CD4-positive, CD25-positive, alpha-beta regulatory T cell (primary cell): ENCODE data around the gene LHX2. TPM values are rescaled to one million over a fixed set of nuclear protein-coding genes. Genes with fewer than 3 reads are reported as not detected.

ENCODE experiments used
- ATAC-seq, 2 donors: fragments of 150-1000 bp; cut with Tn5 transposase; one replicate each; pipeline ENCODE4 v1.10.0; 2021; ENCODE audit warnings: low read depth in 2 of 2, moderate number of reproducible peaks in 2 of 2, moderate library complexity in 1 of 2
- DNase-seq, 3 donors: peaks; one replicate each; pipeline versions ENCODE4 v3.0.0 to v3.0.0-alpha.2; 2012 to 2022; ENCODE audit warnings: mixed read lengths in 1 of 3
- H3K27ac ChIP-seq: one replicate; pipeline ENCODE4 v1.7.0; 2013; ENCODE audit warnings: mild to moderate bottlenecking, low read length; ENCODE audit not compliant: insufficient read depth, poor library complexity, severe bottlenecking
- H3K27me3 ChIP-seq: one replicate; pipeline ENCODE4 v1.7.0; 2013; ENCODE audit warnings: low read length; ENCODE audit not compliant: control insufficient read depth, insufficient read depth
- H3K36me3 ChIP-seq: one replicate; pipeline ENCODE4 v1.7.0; 2013; ENCODE audit warnings: mild to moderate bottlenecking, low read length, moderate library complexity; ENCODE audit not compliant: control insufficient read depth, insufficient read depth
- H3K4me1 ChIP-seq: 2 replicates; pipeline ENCODE4 v1.7.0; 2013; ENCODE audit warnings: mild to moderate bottlenecking, low read length; ENCODE audit not compliant: insufficient read depth, control insufficient read depth, poor library complexity, severe bottlenecking
- H3K4me3 ChIP-seq: one replicate; pipeline ENCODE4 v1.7.0; 2013; ENCODE audit warnings: low read depth, mild to moderate bottlenecking, low read length, moderate library complexity
- H3K9me3 ChIP-seq, 2 experiments: 1 replicate in 1 of 2; 2 replicates in 1 of 2; pipeline ENCODE4 v1.7.0; 2013; ENCODE audit warnings: low read length in 2 of 2, mild to moderate bottlenecking in 1 of 2, moderate library complexity in 1 of 2; ENCODE audit not compliant: control insufficient read depth in 2 of 2
- H3K27ac Mint-ChIP-seq, 3 donors: one replicate each; pipeline ENCODE4 v1.8.0; 2020 to 2022; ENCODE audit warnings: mild to moderate bottlenecking in 3 of 3, mixed read lengths in 3 of 3, moderate library complexity in 2 of 3
- H3K27me3 Mint-ChIP-seq: one replicate; pipeline ENCODE4 v1.8.0; 2022; ENCODE audit warnings: mild to moderate bottlenecking, mixed read lengths
- H3K36me3 Mint-ChIP-seq: one replicate; pipeline ENCODE4 v1.8.0; 2020; ENCODE audit warnings: mixed read lengths
- H3K4me1 Mint-ChIP-seq, 4 donors: one replicate each; pipeline ENCODE4 v1.8.0; 2020 to 2022; ENCODE audit warnings: mixed read lengths in 4 of 4, mild to moderate bottlenecking in 1 of 4
- H3K4me3 Mint-ChIP-seq, 4 donors: one replicate each; pipeline ENCODE4 v1.8.0; 2020 to 2022; ENCODE audit warnings: mild to moderate bottlenecking in 4 of 4, mixed read lengths in 4 of 4, moderate library complexity in 3 of 4
- H3K9me3 Mint-ChIP-seq, 7 donors: one replicate each; pipeline ENCODE4 v1.8.0; 2020 to 2022; ENCODE audit warnings: mixed read lengths in 7 of 7, mild to moderate bottlenecking in 3 of 7, moderate library complexity in 2 of 7
- polyA plus RNA-seq, 4 donors: library from polyadenylated mRNA; unstranded; fragments of 300-500 nt; fragmentation: Illumina TruSeq; gene quantifications; one replicate each; pipeline ENCODE4 v1.2.3, GENCODE V29; 2021
- total RNA-seq: library from RNA; stranded (reverse); gene quantifications from one replicate; pipeline ENCODE4 v1.2.3, GENCODE V29; 2022

Gene LHX2
- total and polyA plus RNA-seq, 5 donors from 2014 or later = not detected

DNA sequence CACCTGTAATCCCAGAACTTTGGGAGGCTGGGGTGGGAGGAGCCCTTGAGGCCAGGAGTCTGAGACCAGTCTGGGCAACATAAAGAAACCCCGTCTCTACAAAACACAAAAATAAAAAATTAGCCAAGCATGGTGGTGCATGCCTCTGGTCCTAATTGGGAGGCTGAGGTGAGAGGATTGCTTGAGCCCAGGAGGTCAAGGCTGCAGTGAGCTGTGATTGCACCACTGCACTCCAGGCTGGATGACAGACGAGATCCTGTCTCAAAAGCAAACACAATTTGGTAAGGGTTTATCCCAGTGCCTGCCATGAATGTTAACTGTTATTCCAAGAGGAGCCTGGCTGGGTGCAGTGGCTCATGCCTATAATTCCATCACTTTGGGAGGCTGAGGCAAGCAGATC, 71.1 kb downstream of the LHX2 start:
- DNase-seq (no peak), ATAC-seq (no peak)
- Histone ChIP-seq H3K27me3 (peaks cover 2% of the 10 kb centered on the region), H3K27ac (no peak overlapping the region), H3K4me3 (no peak overlapping the region), H3K4me1 (no peaks in the 10 kb centered on the region), H3K36me3 (no peaks in the 10 kb centered on the region), H3K9me3 (peaks cover 0 to 5% of the 10 kb centered on the region in 2 experiments)
- no peak overlapping the region for H3K27ac Mint-ChIP-seq
- no peaks in the 10 kb centered on the region for H3K36me3 Mint-ChIP-seq
- no peak overlapping the region for H3K4me3 Mint-ChIP-seq
- H3K27me3 Mint-ChIP-seq = peaks cover 18% of the 10 kb centered on the region
- H3K4me1 Mint-ChIP-seq = no peaks in the 10 kb centered on the region
- peaks cover 2 to 18% (median 8%) of the 10 kb centered on the region in 7 donors for H3K9me3 Mint-ChIP-seq

Other genes starting within 250 kb of the LHX2 start
- gene DENND1A, start 81.6 kb upstream of the LHX2 start, total RNA-seq = 21.8 TPM
- 1 to 10 TPM; 3.5 to 5.7 (median 4.7) TPM for gene DENND1A, start 81.6 kb upstream of the LHX2 start, polyA plus RNA-seq
- 17.0 TPM for gene NEK6, start 246.2 kb downstream of the LHX2 start, total RNA-seq
- gene NEK6, start 246.2 kb downstream of the LHX2 start, polyA plus RNA-seq = 1 to 10 TPM; 3.5 to 6.6 (median 3.7) TPM